Measurements from ENCODE around the gene FAAP100.

DNA sequence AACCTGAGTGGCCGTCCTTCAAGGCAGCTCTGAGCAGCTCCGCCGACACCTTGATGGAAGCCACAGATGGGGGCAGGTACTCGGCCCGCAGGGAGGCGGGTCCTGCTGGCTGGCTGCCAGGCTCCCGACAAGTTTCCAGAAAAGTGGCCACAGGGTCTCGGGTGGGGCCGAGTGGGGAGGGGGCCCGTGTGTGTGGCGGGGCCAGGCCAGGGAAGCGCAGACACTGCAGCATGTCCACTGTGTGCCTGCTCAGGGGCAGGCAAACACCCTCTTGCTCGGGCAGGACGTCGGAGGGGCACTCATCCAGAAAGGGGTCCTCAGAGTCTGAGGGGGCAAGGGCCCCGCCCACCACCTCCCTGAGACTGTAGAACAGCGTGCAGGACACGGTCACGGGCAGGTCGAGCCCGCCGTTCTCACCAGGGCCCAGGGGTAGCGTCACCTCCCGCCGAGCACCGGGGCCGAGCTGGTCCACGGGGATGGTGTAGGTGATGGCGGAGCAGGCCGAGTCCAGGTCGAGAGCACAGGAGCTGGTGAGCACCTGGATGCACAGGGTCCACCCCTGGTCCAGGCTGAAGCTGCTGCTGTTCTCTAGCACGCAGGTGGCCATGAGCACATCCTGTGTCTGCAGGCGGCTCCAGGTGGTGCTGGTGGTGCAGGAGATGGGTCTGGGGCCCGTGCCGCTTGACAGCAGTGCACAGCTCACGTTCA lies 5.1 kb downstream of the FAAP100 start:
- TF ChIP-seq, protein P1, sequence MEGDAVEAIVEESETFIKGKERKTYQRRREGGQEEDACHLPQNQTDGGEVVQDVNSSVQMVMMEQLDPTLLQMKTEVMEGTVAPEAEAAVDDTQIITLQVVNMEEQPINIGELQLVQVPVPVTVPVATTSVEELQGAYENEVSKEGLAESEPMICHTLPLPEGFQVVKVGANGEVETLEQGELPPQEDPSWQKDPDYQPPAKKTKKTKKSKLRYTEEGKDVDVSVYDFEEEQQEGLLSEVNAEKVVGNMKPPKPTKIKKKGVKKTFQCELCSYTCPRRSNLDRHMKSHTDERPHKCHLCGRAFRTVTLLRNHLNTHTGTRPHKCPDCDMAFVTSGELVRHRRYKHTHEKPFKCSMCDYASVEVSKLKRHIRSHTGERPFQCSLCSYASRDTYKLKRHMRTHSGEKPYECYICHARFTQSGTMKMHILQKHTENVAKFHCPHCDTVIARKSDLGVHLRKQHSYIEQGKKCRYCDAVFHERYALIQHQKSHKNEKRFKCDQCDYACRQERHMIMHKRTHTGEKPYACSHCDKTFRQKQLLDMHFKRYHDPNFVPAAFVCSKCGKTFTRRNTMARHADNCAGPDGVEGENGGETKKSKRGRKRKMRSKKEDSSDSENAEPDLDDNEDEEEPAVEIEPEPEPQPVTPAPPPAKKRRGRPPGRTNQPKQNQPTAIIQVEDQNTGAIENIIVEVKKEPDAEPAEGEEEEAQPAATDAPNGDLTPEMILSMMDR (IDR thresholded peaks at IDR 0.05), result no peak
- peak in 2 of 3 donors; percentile 20 to 32 for TF ChIP-seq POLR2A (IDR thresholded peaks at IDR 0.05)

Measured in body of pancreas (tissue), 4 donors.